GM12892 (cell line): ENCODE results near the gene CTF1. TPM values are rescaled to one million over a fixed set of nuclear protein-coding genes. Genes with fewer than 3 reads are reported as not detected.
"Not testable (repeated sequence)": the region's sequence is repeated elsewhere in the genome, so short reads cannot be mapped to it uniquely, and the experiment has no call there.

Source experiments
- DNase-seq: peaks from one replicate; pipeline ENCODE4 v3.0.0; 2011; ENCODE audit not compliant: insufficient read length
- FAIRE-seq: peaks from 2 replicates; lab custom pipeline; 2011; peaks lifted over from hg19 to GRCh38; lab: Jason Lieb, UNC
- POLR2A ChIP-seq: IDR thresholded peaks from 2 replicates; pipeline ENCODE4 v1.6.1; 2011; ENCODE audit warnings: low read depth, low read length, control low read depth
- POLR2AphosphoS5 ChIP-seq: IDR thresholded peaks from 2 replicates; pipeline ENCODE4 v1.6.1; 2011; ENCODE audit warnings: low read depth, low read length, control low read depth
- TAF1 ChIP-seq: IDR thresholded peaks from 2 replicates; pipeline ENCODE4 v1.6.1; 2011; ENCODE audit warnings: low read depth, mild to moderate bottlenecking, control low read depth, low read length, borderline replicate concordance
- polyA plus RNA-seq: library from polyadenylated mRNA; unstranded; fragments of >200 nt; gene quantifications from one replicate; pipeline ENCODE4 v1.2.1, GENCODE V29; 2012; ENCODE audit warnings: missing spikeins, inconsistent platforms; ENCODE audit not compliant: missing spikeins

Gene CTF1
- polyA plus RNA-seq: not detected

DNA sequence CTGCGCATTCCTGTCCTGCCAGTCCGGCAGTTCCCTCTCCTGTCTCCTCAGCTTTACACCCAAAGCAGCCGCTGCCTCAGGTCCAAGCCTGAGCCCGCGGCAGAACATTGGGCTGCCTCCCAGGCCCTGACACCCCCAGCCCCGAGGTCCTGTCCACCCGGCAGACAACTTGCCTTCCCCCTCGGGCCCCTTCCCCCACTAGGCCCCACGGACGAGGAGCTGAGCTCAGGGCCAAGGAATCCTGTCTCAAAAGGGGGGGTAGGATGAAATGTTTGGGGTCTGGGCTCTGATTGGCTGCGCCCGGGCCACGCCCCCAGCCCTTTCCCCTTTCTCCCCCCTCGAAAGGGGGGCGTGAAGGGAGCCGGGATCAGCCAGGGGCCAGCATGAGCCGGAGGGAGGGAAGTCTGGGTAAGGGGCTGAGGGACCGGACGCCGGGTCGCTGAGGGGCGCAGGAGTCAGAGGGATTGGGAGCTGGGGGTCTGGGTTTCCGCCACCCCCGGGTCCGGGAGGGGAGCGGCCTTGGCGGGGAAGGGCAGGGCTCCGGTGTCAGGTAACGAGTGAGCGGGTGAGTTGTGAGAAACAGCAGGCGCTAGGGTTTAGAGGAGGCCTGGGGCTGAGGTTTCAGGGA lies at the start of gene CTF1:
CTF1 (plus strand) TSS at position 354 of the 628 bp plus-strand sequence; CDS start at position 384, 30 bp downstream.
- TF ChIP-seq POLR2A (no peak), POLR2AphosphoS5 (no peak)
- FAIRE-seq (no peak), DNase-seq (no peak)

DNA sequence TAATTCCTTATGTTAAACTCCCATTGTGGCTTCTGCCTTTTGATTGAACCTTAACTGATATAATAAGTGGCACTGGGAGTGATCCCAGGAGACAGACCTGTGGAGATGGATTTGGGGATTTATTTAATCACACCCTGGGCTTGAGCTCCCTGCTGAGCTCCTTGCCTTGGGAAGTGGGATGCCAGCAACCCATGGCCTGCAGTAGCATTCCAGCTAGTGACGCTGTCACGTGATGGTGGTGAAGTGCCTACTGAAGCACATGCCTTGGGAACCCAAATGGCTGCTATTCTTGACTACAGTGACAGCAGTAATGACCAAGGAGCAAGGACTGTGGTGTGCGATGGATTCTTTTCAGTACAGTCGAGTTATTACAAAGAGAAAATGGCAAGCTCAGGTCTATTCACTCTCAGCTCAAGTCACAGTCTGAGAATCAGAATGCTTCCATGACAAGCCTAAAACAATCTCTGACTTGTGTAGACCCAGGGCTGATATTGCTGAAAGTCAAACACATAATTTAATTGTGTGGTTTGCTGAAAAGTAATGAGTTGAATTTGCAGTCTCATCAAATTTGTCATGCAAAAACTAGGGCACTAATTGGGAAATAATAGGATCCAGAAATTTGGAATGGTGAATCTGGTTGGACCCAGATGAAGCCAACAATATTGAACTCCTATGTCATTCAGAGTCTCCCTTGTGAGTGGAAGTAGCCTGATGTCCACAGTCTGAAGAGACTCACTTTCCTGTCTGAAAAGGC lies 49.6 kb upstream of the CTF1 start:
- FAIRE-seq (no peak), DNase-seq (no peak)
- TF ChIP-seq POLR2AphosphoS5 (no peak), POLR2A (no peak), TAF1 (no peak)

GRCh38 chr16:30850246-30850645 lies 46.2 kb upstream of the CTF1 start:
- FAIRE-seq (no peak), DNase-seq (no peak)
- no peak for TF ChIP-seq POLR2AphosphoS5
- no peak for TF ChIP-seq POLR2A
- TF ChIP-seq TAF1: no peak

DNA sequence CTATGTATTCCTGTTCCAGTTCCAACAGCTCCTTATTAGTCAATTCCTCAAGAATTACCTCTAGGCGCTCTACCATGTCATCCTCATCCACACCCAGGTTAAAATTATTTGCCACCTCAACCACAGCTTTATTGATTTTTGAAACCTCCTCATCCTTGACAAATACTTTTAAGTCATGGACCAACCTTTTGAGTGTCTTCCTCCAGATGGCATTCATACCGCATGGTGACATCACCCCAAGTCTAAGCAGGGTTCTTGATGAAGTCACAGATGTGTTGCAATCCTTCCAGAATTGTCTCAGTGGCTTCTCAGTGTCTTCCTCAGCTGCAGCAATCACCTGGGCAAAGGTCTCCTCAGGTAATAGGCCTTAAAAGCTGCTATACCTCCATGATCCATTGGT lies 42.7 kb upstream of the CTF1 start:
- DNase-seq (no peak), FAIRE-seq (no peak)
- TF ChIP-seq POLR2AphosphoS5: no peak
- TF ChIP-seq TAF1: no peak
- TF ChIP-seq POLR2A: no peak

GRCh38 chr16:30858111-30858495 lies 38.3 kb upstream of the CTF1 start:
- TF ChIP-seq POLR2AphosphoS5 (no peak), TAF1 (no peak), POLR2A (no peak)
- DNase-seq (no peak), FAIRE-seq (no peak)

DNA sequence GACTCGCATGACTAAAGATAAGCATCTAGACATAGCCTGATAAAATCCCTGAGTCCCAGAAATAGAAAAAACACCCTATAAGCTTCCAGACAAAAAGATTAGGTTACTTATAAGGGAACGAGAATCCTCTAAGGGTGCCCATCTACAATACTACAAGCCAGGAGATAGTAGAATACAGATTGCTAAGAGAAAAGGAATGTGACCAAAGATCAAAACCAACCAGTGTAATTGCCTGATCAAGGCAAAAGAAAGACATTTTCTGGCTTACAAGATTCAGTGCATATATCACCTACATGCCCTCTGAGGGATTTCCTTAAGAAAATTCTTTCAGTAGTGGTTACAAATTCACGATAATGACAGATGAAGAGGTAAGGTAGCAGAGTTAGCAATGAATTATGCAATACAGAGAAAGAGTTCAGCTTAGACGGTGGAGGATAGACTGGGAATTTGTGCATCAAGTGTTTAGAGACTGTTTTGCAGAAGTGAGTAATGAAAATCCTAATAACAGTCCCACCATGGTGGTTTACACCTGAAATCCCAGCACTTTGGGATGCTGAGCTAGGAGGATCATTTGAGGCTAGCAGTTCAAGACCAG lies 37.5 kb upstream of the CTF1 start:
- no peak for FAIRE-seq
- DNase-seq: no peak
- TF ChIP-seq POLR2AphosphoS5 (no peak), TAF1 (no peak), POLR2A (no peak)

GRCh38 chr16:30860729-30861128 lies 35.7 kb upstream of the CTF1 start:
- DNase-seq, FAIRE-seq: not testable (repeated sequence)

GRCh38 chr16:30863178-30863577 lies 33.2 kb upstream of the CTF1 start:
- DNase-seq, FAIRE-seq: not testable (repeated sequence)

- no peak for TF ChIP-seq POLR2AphosphoS5
- no peak for TF ChIP-seq POLR2A
- no peak for TF ChIP-seq TAF1
- FAIRE-seq (no peak), DNase-seq (no peak)
Measured at GRCh38 chr16:30866031-30866430, 30.4 kb upstream of the CTF1 start.

DNA sequence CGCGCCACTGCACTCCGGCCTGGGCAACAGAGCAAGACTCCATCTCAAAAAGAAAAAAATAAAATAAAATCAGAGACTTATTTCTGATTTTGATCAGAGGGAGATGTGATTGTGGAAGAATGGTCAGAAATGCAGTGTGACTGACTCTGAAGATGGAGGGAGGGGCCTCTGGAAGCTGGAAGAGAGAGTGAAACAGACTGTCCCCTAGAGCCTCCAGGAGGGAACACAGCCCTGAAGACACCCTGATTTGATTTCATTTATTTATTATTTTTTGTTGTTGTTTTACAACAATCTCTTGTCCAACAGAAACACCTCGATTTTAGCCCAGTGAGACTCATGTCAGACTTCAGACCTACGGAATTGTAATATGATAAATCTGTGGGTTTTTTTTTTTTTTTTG lies 28.7 kb upstream of the CTF1 start:
- TF ChIP-seq POLR2AphosphoS5 (no peak), TAF1 (no peak)

GRCh38 chr16:30870904-30871303 lies 25.5 kb upstream of the CTF1 start:
- TF ChIP-seq POLR2AphosphoS5: no peak
- no peak for TF ChIP-seq TAF1
- TF ChIP-seq POLR2A: no peak
- FAIRE-seq: no peak
- DNase-seq: no peak

More for the DNA sequence above, 28.7 kb upstream of the CTF1 start:
- DNase-seq (no peak), FAIRE-seq (no peak)

DNA sequence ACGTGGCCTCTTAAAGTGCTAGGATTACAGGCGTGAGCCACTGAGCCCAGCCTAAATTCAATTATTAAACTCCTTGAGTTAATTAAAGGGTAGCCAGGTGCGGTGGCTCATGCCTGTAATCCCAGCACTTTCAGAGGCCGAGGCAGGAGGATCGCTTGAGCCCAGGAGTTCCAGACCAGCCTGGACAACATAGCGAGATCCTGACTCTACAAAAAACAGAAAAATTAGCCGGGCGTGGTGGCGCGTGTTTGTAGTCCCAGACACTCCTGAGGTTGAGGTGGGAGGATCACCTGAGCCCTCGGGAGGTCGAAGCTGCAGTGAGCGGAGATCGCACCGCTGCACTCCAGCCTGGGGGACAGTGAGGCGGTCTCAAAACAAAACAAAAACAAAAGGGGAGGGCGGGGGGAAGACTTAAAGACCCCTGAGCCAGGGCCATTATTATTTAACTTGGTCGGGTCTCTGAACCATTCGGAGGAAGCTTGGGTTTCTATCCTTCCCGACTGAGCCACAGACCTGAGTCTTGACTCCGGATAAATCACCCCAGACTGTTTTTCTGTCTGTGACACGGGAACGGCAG lies 22.1 kb upstream of the CTF1 start:
- TF ChIP-seq TAF1 (no peak), POLR2A (no peak), POLR2AphosphoS5 (no peak)
- DNase-seq: no peak

More for the DNA sequence above, 22.1 kb upstream of the CTF1 start:
- no peak for FAIRE-seq
